ENCODE results near the gene ZNF555.

The ZNF555 gene

DNA sequence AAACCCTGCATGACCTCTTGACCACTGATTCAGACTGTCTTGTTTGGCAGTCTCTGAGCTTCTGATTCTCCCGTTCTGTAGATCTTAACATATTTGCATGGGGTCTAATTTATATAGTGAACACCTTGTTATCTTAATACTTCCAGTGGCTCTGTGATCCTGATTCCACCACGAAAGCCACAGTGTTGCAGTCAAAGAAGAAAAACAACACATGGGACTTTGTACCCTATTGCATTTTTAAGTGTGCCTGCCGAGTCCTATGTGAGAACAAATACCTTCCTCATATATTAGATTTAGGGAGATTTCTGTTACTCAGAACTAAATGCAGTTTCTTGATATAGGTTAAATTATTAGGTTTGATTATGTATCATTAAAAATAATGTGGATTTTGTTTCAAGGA, 13.6 kb downstream of the ZNF555 start:
- in situ Hi-C loops (cut with HindIII; ENCODE audit: low sequenced_read_pairs) = no loop called here
- H3K4me3 ChIP-seq (ENCODE audit: low read depth, low read length) = no peak overlapping the region
- TF ChIP-seq, protein P1, sequence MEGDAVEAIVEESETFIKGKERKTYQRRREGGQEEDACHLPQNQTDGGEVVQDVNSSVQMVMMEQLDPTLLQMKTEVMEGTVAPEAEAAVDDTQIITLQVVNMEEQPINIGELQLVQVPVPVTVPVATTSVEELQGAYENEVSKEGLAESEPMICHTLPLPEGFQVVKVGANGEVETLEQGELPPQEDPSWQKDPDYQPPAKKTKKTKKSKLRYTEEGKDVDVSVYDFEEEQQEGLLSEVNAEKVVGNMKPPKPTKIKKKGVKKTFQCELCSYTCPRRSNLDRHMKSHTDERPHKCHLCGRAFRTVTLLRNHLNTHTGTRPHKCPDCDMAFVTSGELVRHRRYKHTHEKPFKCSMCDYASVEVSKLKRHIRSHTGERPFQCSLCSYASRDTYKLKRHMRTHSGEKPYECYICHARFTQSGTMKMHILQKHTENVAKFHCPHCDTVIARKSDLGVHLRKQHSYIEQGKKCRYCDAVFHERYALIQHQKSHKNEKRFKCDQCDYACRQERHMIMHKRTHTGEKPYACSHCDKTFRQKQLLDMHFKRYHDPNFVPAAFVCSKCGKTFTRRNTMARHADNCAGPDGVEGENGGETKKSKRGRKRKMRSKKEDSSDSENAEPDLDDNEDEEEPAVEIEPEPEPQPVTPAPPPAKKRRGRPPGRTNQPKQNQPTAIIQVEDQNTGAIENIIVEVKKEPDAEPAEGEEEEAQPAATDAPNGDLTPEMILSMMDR (IDR thresholded peaks at IDR 0.05; ENCODE audit: low read depth, low read length, missing control alignments) = no peak
- no peak for DNase-seq (ENCODE audit: low read depth)

GRCh38 chr19:2856457-2857050, 15.3 kb downstream of the ZNF555 start:
- no peak overlapping the region for H3K4me3 ChIP-seq (ENCODE audit: low read depth, low read length)
- TF ChIP-seq, protein P1 (IDR thresholded peaks at IDR 0.05; ENCODE audit: low read depth, low read length, missing control alignments) = no peak
- no peak for DNase-seq (ENCODE audit: low read depth)
- in situ Hi-C loops (cut with HindIII; ENCODE audit: low sequenced_read_pairs) = no loop called here

- no peak overlapping the region for H3K4me3 ChIP-seq (ENCODE audit: low read depth, low read length)
- TF ChIP-seq, protein P1 (IDR thresholded peaks at IDR 0.05; ENCODE audit: low read depth, low read length, missing control alignments) = no peak
- DNase-seq (ENCODE audit: low read depth) = no peak
- in situ Hi-C loops (cut with HindIII; ENCODE audit: low sequenced_read_pairs) = no loop called here
These were observed 17.6 kb downstream of the ZNF555 start for GRCh38 chr19:2858864-2859263.

DNA sequence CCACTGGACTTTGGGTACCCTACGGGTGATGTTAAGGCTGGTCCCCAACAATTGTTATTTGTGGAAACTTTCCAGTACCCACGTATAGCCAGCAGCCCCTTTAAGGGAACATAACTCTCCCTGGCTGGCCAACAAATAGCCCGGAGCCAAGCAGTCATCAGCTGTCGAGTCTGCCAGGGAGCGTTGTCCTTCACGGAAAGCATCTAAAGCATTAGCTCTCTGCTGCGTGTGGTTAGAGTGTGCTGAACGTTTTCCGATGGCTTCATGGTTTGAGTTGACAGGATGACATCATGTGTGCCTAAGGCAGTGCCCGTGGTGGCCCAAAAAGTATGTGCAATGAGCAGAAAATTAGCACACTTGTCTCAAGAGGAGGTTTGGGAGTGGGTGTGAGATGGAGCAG, 22.5 kb downstream of the ZNF555 start:
- TF ChIP-seq, protein P1 (IDR thresholded peaks at IDR 0.05; ENCODE audit: low read depth, low read length, missing control alignments) = no peak

DNA sequence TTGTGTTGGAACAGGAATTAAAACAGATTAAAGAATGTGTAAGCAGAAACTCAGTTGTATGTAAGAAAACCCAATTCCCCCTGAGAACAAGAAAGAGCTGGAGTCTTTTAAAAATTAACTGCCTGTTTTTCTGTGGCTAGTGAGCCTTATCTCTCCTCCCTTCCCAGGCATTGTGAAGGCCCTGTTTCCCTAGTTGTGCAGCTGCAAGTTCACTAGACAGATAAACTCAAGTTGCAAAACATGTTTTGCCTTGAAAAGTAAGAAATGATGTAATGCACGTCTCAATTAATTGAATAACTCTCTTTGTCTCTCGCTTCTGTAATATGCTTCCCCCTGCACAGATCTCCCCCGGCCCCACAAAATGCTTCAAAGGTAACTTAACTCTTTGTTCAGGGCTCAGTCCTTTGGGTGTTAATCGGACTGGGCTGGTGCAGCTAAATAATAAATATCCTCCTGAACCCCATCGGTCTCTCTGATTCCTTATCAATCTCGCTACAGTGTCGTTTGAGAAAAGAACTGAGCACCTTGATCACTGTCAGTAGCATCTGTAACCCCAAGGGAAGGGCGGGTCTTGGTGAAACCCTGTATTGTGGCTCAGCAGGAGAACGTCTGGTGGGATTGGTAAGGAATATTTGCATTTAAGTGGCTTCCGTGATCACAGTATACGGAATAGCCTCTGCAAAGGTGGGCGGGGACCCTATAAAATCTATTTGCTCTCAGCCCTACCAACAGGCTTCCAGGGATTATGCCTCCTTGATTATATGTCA, 24.2 kb downstream of the ZNF555 start:
- DNase-seq (ENCODE audit: low read depth) = no peak
- TF ChIP-seq, protein P1 (IDR thresholded peaks at IDR 0.05; ENCODE audit: low read depth, low read length, missing control alignments) = no peak
- in situ Hi-C loops (cut with HindIII; ENCODE audit: low sequenced_read_pairs) = no loop called here
- no peak overlapping the region for H3K4me3 ChIP-seq (ENCODE audit: low read depth, low read length)

More for the DNA sequence above, 22.5 kb downstream of the ZNF555 start:
- DNase-seq (ENCODE audit: low read depth) = no peak
- in situ Hi-C loops (cut with HindIII; ENCODE audit: low sequenced_read_pairs) = no loop called here
- H3K4me3 ChIP-seq (ENCODE audit: low read depth, low read length) = no peak overlapping the region

GRCh38 chr19:2866495-2867024, 25.3 kb downstream of the ZNF555 start:
- in situ Hi-C loops (cut with HindIII; ENCODE audit: low sequenced_read_pairs) = no loop called here
- TF ChIP-seq, protein P1 (IDR thresholded peaks at IDR 0.05; ENCODE audit: low read depth, low read length, missing control alignments) = no peak
- DNase-seq (ENCODE audit: low read depth) = no peak
- H3K4me3 ChIP-seq (ENCODE audit: low read depth, low read length) = no peak overlapping the region

Data from astrocyte of the cerebellum (primary cell).